ENCODE measurements around the gene BLMH. TPM values are rescaled to one million over a fixed set of nuclear protein-coding genes. Genes with fewer than 3 reads are reported as not detected.

Gene BLMH
- total and polyA plus RNA-seq, 7 experiments from 2014 or later, result 17.7 to 57.5 (median 30.9) TPM

DNA sequence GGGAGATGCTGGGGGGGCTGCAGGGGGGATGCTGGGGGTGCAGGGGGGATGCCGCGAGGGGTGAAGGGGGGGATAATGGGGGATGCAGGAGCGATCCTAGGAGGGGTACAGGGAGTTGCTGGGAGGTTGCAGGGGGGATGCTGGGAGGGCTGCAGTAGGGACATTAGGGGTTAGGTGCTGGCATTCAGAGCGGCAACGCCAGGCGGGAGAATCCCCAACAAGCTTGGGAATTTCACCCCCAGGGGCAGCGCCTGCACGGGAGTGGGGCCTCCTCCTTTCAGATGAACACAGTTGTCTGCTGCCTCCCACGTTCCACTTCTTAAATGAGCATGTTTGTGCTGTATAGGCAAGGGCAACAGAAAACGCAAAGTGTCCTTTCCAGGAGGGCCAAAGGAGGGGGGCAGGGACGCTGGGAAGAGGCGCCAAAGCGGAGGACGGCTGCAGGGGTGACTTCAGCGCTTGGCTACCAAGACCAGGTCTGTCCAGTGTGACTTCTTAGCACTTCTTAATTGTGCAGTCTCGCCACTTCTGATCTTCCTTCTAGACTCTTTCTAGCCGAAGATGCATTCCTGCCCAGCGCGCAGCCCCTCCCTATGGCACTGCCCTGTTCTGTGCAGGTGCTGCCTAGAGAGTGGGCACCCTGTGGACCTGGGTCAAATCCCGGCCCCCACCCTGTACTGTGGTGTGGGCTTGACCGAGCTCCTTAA lies 54.3 kb downstream of the BLMH start:
- Histone ChIP-seq H3K4me1 (ENCODE audit: control insufficient read depth in 2 of 2, insufficient read depth in 2 of 2, low read length in 2 of 2) (peaks cover 0 to 6% of the 10 kb centered on the region in 2 donors), H3K4me3 (ENCODE audit: low read length) (no peak overlapping the region), H3K27ac (ENCODE audit: low read depth, low read length) (no peak overlapping the region), H3K9me3 (ENCODE audit: control insufficient read depth in 2 of 3, low read length in 3 of 3) (no peaks in the 10 kb centered on the region), H3K36me3 (ENCODE audit: control insufficient read depth in 2 of 3, insufficient read depth in 3 of 3, low read length in 3 of 3) (no peaks in the 10 kb centered on the region), H3K27me3 (ENCODE audit: control insufficient read depth in 2 of 2, insufficient read depth in 2 of 2, low read length in 2 of 2) (peaks cover 0 to 7% of the 10 kb centered on the region in 2 donors)
- ChIA-PET CTCF (no interaction called here), POLR2A (no interaction called here)
- H3K4me3 Mint-ChIP-seq, result peak overlapping the region in 5 of 10 donors; percentile 5 to 65 (median 29)
- no peak for DNase-seq
- H3K9me3 Mint-ChIP-seq, result peaks cover 0 to 1% (median 0%) of the 10 kb centered on the region in 11 donors
- H3K27me3 Mint-ChIP-seq, result peaks cover 57 to 78% (median 69%) of the 10 kb centered on the region in 5 donors
- no peak overlapping the region for H3K27ac Mint-ChIP-seq
- H3K36me3 Mint-ChIP-seq, result peaks cover 0 to 3% (median 0%) of the 10 kb centered on the region in 5 donors
- intact Hi-C loops (cut with micrococcal nuclease), result no loop called here
- peaks cover 6 to 31% (median 17%) of the 10 kb centered on the region in 7 donors for H3K4me1 Mint-ChIP-seq
- ATAC-seq, result no peak

DNA sequence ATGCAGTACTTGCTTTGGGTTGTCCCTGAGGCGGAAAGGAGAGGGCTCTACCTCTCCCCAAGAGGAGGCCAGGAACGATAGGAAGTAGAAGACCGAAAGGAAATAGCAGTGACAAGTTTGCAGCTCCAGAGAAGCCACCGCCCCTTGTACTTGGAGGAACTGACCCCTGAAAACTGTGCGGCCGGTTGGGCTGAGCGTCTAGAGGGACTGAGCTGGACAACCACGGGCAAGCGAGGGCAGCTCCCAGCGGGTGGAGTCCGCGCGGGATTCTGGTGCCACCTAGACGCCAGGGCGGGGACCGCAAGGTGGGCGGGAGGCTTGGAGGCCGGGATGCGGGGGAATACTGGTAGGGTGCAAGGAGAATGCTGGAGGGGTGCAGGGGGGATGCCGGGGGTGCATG lies 55.0 kb downstream of the BLMH start:
- DNase-seq (no peak), ATAC-seq (no peak)
- intact Hi-C loops (cut with micrococcal nuclease), result no loop called here
- Histone ChIP-seq H3K4me1 (ENCODE audit: control insufficient read depth in 2 of 2, insufficient read depth in 2 of 2, low read length in 2 of 2) (peaks cover 0 to 6% of the 10 kb centered on the region in 2 donors), H3K27ac (ENCODE audit: low read depth, low read length) (no peak overlapping the region), H3K27me3 (ENCODE audit: control insufficient read depth in 2 of 2, insufficient read depth in 2 of 2, low read length in 2 of 2) (peaks cover 0 to 7% of the 10 kb centered on the region in 2 donors), H3K9me3 (ENCODE audit: control insufficient read depth in 2 of 3, low read length in 3 of 3) (no peaks in the 10 kb centered on the region), H3K36me3 (ENCODE audit: control insufficient read depth in 2 of 3, insufficient read depth in 3 of 3, low read length in 3 of 3) (no peaks in the 10 kb centered on the region), H3K4me3 (ENCODE audit: low read length) (no peak overlapping the region)
- Mint-ChIP-seq H3K27me3 (peaks cover 63 to 81% (median 76%) of the 10 kb centered on the region in 5 donors), H3K4me1 (peaks cover 6 to 31% (median 17%) of the 10 kb centered on the region in 7 donors), H3K36me3 (peaks cover 0 to 3% (median 0%) of the 10 kb centered on the region in 5 donors), H3K27ac (no peak overlapping the region), H3K4me3 (peak overlapping the region in 8 of 10 donors; percentile 51 to 83 (median 70)), H3K9me3 (peaks cover 0 to 1% (median 0%) of the 10 kb centered on the region in 11 donors)
- ChIA-PET POLR2A (no interaction called here), CTCF (no interaction called here)

DNA sequence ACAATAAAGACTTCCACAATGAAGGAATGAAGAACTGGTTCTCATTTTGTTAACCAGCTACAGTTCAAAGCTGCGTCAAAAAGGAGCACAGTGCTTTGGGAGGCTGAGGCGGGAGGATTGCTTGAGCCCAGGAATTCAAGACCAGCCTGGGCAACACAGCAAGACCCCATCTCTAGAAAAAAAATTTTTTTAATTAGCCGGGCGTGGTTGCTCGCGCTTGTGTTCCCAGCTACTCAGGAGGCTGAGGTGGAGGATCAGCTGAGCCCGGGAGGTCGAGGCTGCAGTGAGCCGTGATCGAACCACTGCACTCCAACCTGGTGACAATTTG lies 55.5 kb downstream of the BLMH start:
- DNase-seq, result no peak
- Mint-ChIP-seq H3K27ac (no peak overlapping the region), H3K4me3 (peak overlapping the region; percentile 41 to 83 (median 73)), H3K27me3 (peaks cover 64 to 79% (median 78%) of the 10 kb centered on the region in 5 donors), H3K4me1 (peaks cover 6 to 31% (median 17%) of the 10 kb centered on the region in 7 donors), H3K9me3 (peaks cover 0 to 1% (median 0%) of the 10 kb centered on the region in 11 donors), H3K36me3 (peaks cover 0 to 3% (median 0%) of the 10 kb centered on the region in 5 donors)
- Histone ChIP-seq H3K9me3 (ENCODE audit: control insufficient read depth in 2 of 3, low read length in 3 of 3) (no peaks in the 10 kb centered on the region), H3K4me1 (ENCODE audit: control insufficient read depth in 2 of 2, insufficient read depth in 2 of 2, low read length in 2 of 2) (peaks cover 0 to 6% of the 10 kb centered on the region in 2 donors), H3K4me3 (ENCODE audit: low read length) (no peak overlapping the region), H3K27ac (ENCODE audit: low read depth, low read length) (no peak overlapping the region), H3K27me3 (ENCODE audit: control insufficient read depth in 2 of 2, insufficient read depth in 2 of 2, low read length in 2 of 2) (peaks cover 0 to 7% of the 10 kb centered on the region in 2 donors), H3K36me3 (ENCODE audit: control insufficient read depth in 2 of 3, insufficient read depth in 3 of 3, low read length in 3 of 3) (no peaks in the 10 kb centered on the region)
- CTCF ChIA-PET, result no interaction called here
- POLR2A ChIA-PET, result no interaction called here
- ATAC-seq, result no peak
- intact Hi-C loops (cut with micrococcal nuclease), result no loop called here

DNA sequence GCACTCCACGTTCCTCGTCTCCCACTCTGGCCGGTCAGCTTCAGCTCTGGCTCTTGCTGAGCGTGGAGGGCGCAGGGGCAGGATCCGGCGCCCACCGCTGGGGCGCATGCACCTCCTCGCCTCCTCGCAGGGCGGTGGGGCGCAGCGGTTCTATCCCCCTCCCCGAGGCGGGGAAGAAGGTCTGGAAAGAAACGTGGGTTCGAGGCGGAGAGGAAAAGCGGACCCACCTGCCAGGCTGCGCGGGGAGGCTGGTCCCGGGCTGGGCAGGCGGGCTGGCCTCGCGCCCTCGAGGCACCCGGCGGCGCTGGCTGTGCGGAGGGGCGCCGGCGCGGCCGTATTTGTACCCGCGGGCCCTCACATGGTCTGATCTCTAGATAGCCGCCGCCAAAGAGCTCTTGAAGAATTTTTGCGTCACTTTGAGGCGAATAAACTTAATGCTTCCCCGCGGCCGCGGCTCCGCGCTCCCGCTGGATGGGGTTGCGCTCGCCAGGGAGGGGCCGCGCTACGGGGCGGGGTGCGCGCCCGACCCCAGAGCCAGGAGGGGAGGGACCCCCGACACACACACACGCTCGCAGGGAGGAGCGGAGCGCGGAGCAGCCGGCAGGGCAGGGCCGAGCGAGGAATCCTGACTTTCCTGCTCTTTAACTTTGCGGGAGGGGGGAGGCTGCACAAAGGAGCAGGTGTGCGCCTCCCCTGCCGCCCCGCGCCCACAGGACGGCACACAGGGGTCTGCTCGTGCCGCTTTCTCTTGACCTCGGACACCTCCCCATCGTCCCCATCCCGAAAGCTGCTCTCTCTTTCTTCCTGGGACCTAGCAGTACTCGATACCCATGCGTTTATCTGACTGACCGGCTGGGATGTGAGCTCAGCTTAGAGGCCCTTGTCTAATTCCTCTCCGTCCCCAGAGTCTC lies 56.1 kb downstream of the BLMH start, which contains the start of gene SLC6A4:
SLC6A4 (minus strand) TSS at position 312 of the 911 bp plus-strand sequence. CDS start 13,739 bp downstream, outside the sequence.
- no peak for ATAC-seq
- Mint-ChIP-seq H3K4me3 (peak within 1 kb of the TSS; percentile 67 to 83 (median 76)), H3K36me3 (peaks cover 0 to 3% (median 0%) of the 10 kb centered on the region in 5 donors), H3K27me3 (peaks cover 60 to 79% (median 77%) of the 10 kb centered on the region in 5 donors), H3K9me3 (peaks cover 0 to 1% (median 0%) of the 10 kb centered on the region in 11 donors), H3K27ac (no peak within 1 kb of the TSS), H3K4me1 (peaks cover 6 to 31% (median 17%) of the 10 kb centered on the region in 7 donors)
- intact Hi-C loops (cut with micrococcal nuclease), result no loop called here
- CTCF ChIA-PET, result no interaction called here
- Histone ChIP-seq H3K36me3 (ENCODE audit: control insufficient read depth in 2 of 3, insufficient read depth in 3 of 3, low read length in 3 of 3) (no peaks in the 10 kb centered on the region), H3K4me3 (ENCODE audit: low read length) (peak within 1 kb of the TSS; percentile 33), H3K27me3 (ENCODE audit: control insufficient read depth in 2 of 2, insufficient read depth in 2 of 2, low read length in 2 of 2) (peaks cover 0 to 7% of the 10 kb centered on the region in 2 donors), H3K9me3 (ENCODE audit: control insufficient read depth in 2 of 3, low read length in 3 of 3) (no peaks in the 10 kb centered on the region), H3K27ac (ENCODE audit: low read depth, low read length) (no peak within 1 kb of the TSS), H3K4me1 (ENCODE audit: control insufficient read depth in 2 of 2, insufficient read depth in 2 of 2, low read length in 2 of 2) (peaks cover 0 to 6% of the 10 kb centered on the region in 2 donors)
- no peak for DNase-seq
- POLR2A ChIA-PET, result interaction anchor here (0.6 kb wide), 1 partner anchor 558 kb away, joined by 6 read pairs; no protein-coding TSS in a partner anchor

DNA sequence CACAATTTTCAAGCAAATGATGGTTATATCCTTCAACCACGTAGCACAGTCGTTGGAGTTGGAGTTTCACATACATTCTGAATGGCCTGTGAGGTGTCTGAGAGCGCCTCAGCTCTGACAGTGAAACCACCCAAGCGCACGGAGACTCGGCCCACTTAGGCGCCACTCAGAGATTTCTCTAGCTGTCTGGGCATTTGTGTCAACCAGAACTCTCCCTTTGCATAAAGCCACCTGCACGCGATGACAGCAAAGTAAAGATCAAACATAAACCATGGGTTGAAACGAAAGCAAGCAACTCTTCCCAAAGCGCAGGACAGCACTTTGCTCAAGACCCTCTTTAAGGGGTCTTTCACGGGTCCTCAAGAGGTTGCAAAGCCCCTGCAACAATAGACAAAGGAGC lies 56.8 kb downstream of the BLMH start:
- ATAC-seq (no peak), DNase-seq (no peak)
- no peak overlapping the region for H3K27ac Mint-ChIP-seq

DNA sequence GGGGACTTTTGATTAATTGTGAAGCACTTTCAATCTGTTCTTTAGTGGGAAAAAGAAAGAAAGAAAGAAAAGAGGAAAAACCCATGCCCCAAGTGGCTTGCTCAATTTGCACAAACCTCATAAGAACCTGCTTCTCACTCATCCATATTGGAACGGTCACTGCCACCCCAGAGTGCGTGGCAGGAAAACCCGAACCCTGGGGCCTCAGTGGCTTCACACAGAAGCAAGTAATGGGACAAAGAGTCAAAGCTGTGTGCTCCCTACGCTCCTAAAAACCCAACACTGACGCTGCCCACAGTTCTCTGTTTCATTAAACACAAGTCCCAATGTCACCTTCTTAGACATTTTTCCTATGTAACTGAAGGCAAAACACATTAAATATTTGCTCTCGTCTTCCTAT lies 57.4 kb downstream of the BLMH start:
- H3K36me3 ChIP-seq (ENCODE audit: control insufficient read depth in 2 of 3, insufficient read depth in 3 of 3, low read length in 3 of 3), result no peaks in the 10 kb centered on the region
- H3K27me3 Mint-ChIP-seq, result peaks cover 59 to 82% (median 74%) of the 10 kb centered on the region in 5 donors
- H3K4me1 ChIP-seq (ENCODE audit: control insufficient read depth in 2 of 2, insufficient read depth in 2 of 2, low read length in 2 of 2), result peaks cover 0 to 6% of the 10 kb centered on the region in 2 donors
- peak overlapping the region in 2 of 10 donors; percentile 12 to 66 for H3K4me3 Mint-ChIP-seq
- no peak overlapping the region for H3K27ac ChIP-seq (ENCODE audit: low read depth, low read length)
- peaks cover 6 to 31% (median 17%) of the 10 kb centered on the region in 7 donors for H3K4me1 Mint-ChIP-seq
- intact Hi-C loops (cut with micrococcal nuclease), result no loop called here
- ChIA-PET POLR2A (interaction anchor here (0.6 kb wide), 1 partner anchor 11 kb away, joined by 4 read pairs; no protein-coding TSS in a partner anchor), CTCF (no interaction called here)
- no peak for ATAC-seq
- H3K9me3 ChIP-seq (ENCODE audit: control insufficient read depth in 2 of 3, low read length in 3 of 3), result no peaks in the 10 kb centered on the region
- H3K36me3 Mint-ChIP-seq, result peaks cover 0 to 3% (median 0%) of the 10 kb centered on the region in 5 donors
- DNase-seq, result no peak
- H3K27me3 ChIP-seq (ENCODE audit: control insufficient read depth in 2 of 2, insufficient read depth in 2 of 2, low read length in 2 of 2), result peaks cover 0 to 7% of the 10 kb centered on the region in 2 donors
- no peak overlapping the region for H3K27ac Mint-ChIP-seq
- no peak overlapping the region for H3K4me3 ChIP-seq (ENCODE audit: low read length)
- H3K9me3 Mint-ChIP-seq, result peaks cover 0 to 1% (median 0%) of the 10 kb centered on the region in 11 donors

More for the DNA sequence above, 56.8 kb downstream of the BLMH start:
- CTCF ChIA-PET, result no interaction called here
- Histone ChIP-seq H3K9me3 (ENCODE audit: control insufficient read depth in 2 of 3, low read length in 3 of 3) (no peaks in the 10 kb centered on the region), H3K27ac (ENCODE audit: low read depth, low read length) (no peak overlapping the region), H3K4me3 (ENCODE audit: low read length) (peak overlapping the region; percentile 33), H3K4me1 (ENCODE audit: control insufficient read depth in 2 of 2, insufficient read depth in 2 of 2, low read length in 2 of 2) (peaks cover 0 to 6% of the 10 kb centered on the region in 2 donors), H3K27me3 (ENCODE audit: control insufficient read depth in 2 of 2, insufficient read depth in 2 of 2, low read length in 2 of 2) (peaks cover 0 to 7% of the 10 kb centered on the region in 2 donors), H3K36me3 (ENCODE audit: control insufficient read depth in 2 of 3, insufficient read depth in 3 of 3, low read length in 3 of 3) (no peaks in the 10 kb centered on the region)
- peaks cover 62 to 84% (median 80%) of the 10 kb centered on the region in 5 donors for H3K27me3 Mint-ChIP-seq
- H3K9me3 Mint-ChIP-seq, result peaks cover 0 to 1% (median 0%) of the 10 kb centered on the region in 11 donors
- intact Hi-C loops (cut with micrococcal nuclease), result no loop called here
- H3K4me1 Mint-ChIP-seq, result peaks cover 6 to 31% (median 17%) of the 10 kb centered on the region in 7 donors
- H3K4me3 Mint-ChIP-seq, result peak overlapping the region; percentile 49 to 83 (median 74)
- peaks cover 0 to 3% (median 0%) of the 10 kb centered on the region in 5 donors for H3K36me3 Mint-ChIP-seq
- POLR2A ChIA-PET, result interaction anchor here (0.6 kb wide), 2 partner anchors 11 to 558 kb away, joined by 4 to 6 read pairs; no protein-coding TSS in a partner anchor
